T-helper 2 cell treated with Interferon-gamma antibody and Interleukin-4, amounts not matched to agents 5 μg/mL and 100 μg/mL, for 36 hours (primary cell): ENCODE results near the gene CSPG4.
A peak's percentile ranks its signal among the peaks of the same experiment; 100 is the strongest.

ENCODE experiments used
- DNase-seq: peaks from one replicate; pipeline ENCODE4 v3.0.0; 2021; ENCODE audit warnings: low spot score
- H3K27ac Mint-ChIP-seq: one replicate; pipeline ENCODE4 v1.8.0; 2021; ENCODE audit warnings: mild to moderate bottlenecking, mixed read lengths
- H3K27me3 Mint-ChIP-seq: one replicate; pipeline ENCODE4 v1.8.0; 2021; ENCODE audit warnings: low read depth, mixed read lengths
- H3K36me3 Mint-ChIP-seq: one replicate; pipeline ENCODE4 v1.8.0; 2021; ENCODE audit warnings: low read depth, mixed read lengths
- H3K4me1 Mint-ChIP-seq: one replicate; pipeline ENCODE4 v1.8.0; 2021; ENCODE audit warnings: low read depth, mixed read lengths
- H3K4me3 Mint-ChIP-seq: one replicate; pipeline ENCODE4 v1.8.0; 2022; ENCODE audit warnings: mild to moderate bottlenecking, moderate library complexity, mixed read lengths
- H3K9me3 Mint-ChIP-seq: one replicate; pipeline ENCODE4 v1.8.0; 2021; ENCODE audit warnings: mixed read lengths

The CSPG4 gene

DNA sequence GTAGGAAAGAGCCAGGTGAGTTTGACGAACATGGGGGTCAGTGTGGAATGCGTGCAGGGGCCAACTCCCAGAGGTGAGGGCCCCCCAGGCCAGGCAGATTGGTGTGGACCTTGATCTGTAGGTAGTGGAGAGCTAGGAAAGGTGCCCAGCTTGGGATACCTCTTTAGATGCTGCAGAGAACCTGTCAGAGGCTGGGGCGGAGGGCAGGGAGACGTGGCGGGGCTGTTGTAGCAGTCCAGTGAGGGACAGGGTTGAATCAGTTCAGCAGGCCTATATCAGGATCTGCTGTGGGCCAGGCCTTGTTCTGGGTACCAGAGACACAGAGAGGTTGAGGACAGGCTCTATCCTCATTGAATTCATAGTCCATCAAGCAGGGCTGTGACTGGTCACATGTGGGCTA, 56.3 kb downstream of the CSPG4 start:
- Mint-ChIP-seq H3K4me1 (peaks cover 6% of the 10 kb centered on the region), H3K36me3 (no peaks in the 10 kb centered on the region), H3K4me3 (no peak overlapping the region), H3K27ac (no peak overlapping the region), H3K27me3 (no peaks in the 10 kb centered on the region), H3K9me3 (no peaks in the 10 kb centered on the region)
- DNase-seq = no peak

DNA sequence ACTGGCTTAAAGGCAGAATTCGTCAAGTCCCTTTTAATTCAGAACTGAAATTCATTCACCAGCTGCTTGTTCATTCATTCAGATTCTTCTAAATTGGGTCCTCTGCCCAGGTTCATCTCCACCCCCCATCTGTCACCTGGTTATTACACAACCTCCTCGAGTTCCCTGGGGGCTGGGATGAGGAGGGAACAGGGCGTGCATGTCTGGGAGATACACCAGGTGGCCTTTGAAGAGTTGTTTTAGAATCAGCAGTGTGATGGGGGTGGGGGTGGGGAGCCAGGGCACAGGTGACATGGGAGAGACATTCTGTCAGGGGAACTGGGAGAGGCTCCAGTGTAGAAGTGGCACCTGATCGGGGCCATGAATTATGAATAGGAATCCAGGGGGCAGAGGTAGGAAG, 56.7 kb downstream of the CSPG4 start:
- Mint-ChIP-seq H3K4me1 (peaks cover 10% of the 10 kb centered on the region), H3K36me3 (no peaks in the 10 kb centered on the region), H3K4me3 (no peak overlapping the region), H3K27ac (no peak overlapping the region), H3K27me3 (no peaks in the 10 kb centered on the region), H3K9me3 (no peaks in the 10 kb centered on the region)
- DNase-seq = no peak

DNA sequence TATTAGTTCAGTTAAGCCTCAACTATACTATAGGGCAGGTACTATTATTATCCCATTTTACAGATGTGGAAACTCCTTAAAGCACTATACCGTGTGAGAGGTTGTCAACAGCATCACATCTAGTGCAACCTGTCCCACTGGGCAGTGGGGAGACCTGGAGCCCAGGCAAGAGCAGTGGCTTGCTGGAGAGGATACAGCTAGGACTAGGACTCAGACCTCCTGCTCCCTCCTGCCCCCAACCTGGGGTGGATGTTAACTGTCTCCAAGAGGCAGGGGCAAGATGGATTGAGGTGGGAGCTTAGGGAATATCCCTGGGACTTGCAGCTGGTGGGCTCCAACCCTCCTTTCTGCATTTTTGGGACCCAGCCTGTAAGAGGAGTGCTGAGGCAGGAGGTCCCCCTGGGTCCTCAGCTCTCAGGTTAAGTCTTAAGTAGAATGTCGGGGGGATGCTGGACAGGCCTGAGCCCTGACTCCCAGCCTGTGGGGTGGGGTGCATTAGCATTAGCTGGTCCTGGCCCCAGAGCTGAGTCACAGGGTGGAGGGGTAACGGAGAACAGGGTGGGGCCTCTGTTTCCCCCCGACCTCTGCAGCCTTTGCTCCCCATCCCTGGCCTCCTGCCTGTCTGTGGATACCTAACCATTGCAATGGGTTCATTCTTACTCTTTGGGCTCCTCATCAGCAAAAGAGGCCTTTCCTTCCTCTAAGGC, 58.3 kb downstream of the CSPG4 start:
- Mint-ChIP-seq H3K4me1 (peaks cover 12% of the 10 kb centered on the region), H3K36me3 (no peaks in the 10 kb centered on the region), H3K9me3 (no peaks in the 10 kb centered on the region), H3K27ac (no peak overlapping the region), H3K27me3 (no peaks in the 10 kb centered on the region), H3K4me3 (no peak overlapping the region)
- no peak for DNase-seq

DNA sequence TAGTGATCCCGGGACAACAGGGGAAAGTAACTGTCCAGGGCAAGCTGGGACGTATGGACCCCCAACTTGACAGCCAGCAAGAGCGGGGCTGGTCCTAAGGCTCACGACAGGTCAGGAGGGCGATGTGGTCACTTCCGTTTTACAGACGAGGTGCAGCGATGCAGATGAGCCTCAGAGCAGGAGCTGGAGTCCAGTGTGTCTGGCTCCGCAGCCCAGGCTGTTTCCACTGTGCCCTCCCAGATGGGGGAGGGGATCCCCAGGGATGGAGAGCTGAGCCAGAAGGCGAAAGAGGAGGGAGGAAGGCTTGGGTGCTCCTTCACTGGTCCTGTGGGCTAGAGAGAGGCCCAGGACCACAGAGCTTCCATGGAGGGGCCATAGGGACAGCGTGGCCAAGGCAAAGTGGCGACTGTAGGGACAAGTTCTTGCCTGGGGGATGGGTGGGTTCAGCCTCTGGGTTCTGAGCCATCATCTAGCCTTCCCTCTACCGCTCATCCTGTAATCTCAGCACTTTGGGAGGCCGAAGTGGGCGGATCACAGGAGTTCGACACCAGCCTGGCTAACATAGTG, 59.2 kb downstream of the CSPG4 start:
- peaks cover 2% of the 10 kb centered on the region for H3K27me3 Mint-ChIP-seq
- no peak for DNase-seq
- H3K9me3 Mint-ChIP-seq = no peaks in the 10 kb centered on the region
- H3K4me3 Mint-ChIP-seq = no peak overlapping the region
- H3K27ac Mint-ChIP-seq = no peak overlapping the region
- no peaks in the 10 kb centered on the region for H3K36me3 Mint-ChIP-seq
- H3K4me1 Mint-ChIP-seq = peaks cover 12% of the 10 kb centered on the region

DNA sequence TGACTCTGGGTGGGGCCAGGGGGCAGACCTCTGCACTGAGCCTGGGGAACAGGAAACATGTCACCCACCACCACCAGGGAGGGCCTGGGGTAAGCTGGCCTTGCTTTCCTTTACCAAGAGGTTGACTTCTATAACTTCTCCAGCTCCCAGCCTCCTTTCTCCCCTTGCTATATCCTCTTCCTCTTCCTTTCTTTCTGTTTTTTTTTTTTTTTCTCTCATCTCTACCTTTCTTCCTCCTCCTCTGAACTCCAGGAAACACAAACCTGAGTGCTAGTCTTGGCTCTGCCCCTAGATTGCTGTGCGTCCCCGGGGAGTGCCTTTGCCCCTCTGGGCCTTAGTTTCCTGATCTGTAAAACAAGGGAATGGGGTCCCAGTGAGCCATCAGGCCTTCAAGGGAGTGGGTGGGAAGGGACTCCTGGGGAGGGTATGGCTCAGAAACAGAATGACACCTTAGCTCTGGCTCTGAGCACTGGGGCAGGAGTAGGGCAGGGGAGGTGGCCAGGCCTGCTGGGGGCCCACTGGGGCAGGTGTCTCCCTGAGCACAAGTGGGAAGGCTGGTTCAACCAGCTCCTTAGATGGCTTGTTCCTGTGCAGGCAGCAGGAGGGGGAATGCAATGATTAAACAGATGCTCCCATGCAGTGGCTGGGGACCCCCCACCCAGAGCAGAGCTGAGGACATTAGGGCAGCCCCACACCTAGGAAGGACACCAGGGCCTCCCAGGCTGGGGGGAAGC, 60.7 kb downstream of the CSPG4 start:
- H3K4me3 Mint-ChIP-seq = peak overlapping the region; percentile 34
- H3K27ac Mint-ChIP-seq = peak overlapping the region; percentile 72
- H3K4me1 Mint-ChIP-seq = peaks cover 14% of the 10 kb centered on the region
- H3K9me3 Mint-ChIP-seq = no peaks in the 10 kb centered on the region
- no peak for DNase-seq
- no peaks in the 10 kb centered on the region for H3K36me3 Mint-ChIP-seq
- peaks cover 7% of the 10 kb centered on the region for H3K27me3 Mint-ChIP-seq

DNA sequence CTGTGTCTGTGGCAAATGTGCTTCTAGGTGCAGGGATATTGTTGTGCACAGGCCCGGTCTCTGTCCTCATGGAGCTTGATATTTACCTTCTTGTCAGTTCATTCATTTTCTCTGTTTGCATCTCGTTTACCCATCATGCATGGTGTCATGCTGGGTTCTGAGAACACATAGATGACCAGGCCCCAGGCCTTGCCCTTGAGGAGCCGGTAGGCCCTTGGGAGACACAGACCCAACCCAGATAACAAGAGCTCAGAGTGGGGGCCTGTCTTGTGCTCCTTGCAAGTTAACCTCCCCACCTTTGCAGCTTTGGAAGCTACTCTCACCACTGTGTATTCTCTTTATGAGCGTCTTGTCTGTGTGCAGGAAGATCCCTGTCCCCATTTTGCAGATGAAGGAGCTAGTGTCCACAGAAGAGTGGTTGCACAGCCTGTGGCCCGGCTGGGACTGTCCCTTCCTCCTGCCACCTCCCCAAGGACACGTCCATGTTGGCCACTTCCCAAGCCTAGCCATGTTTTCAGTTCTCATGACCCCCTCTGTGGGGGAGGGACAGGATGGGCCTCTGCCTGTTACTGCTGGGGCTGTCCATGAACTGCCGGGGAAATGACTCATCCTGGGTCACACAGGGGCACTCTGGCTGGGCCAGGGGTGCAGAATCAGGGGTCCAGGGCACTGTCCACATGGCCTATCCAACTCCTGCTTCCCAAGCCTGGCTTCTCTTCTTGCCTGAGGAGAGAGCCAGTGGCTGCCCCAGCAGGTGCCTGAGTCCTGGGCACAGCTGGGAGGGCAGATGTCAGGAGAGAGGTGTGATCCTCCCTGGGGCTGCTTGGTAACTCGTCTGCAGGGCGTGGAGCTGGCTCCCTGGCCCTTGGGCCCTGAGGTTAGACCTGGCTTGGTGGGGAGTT, 61.5 kb downstream of the CSPG4 start:
- DNase-seq = no peak
- no peaks in the 10 kb centered on the region for H3K9me3 Mint-ChIP-seq
- peaks cover 12% of the 10 kb centered on the region for H3K27me3 Mint-ChIP-seq
- H3K27ac Mint-ChIP-seq = peak overlapping the region; percentile 28
- no peak overlapping the region for H3K4me3 Mint-ChIP-seq
- peaks cover 19% of the 10 kb centered on the region for H3K4me1 Mint-ChIP-seq
- H3K36me3 Mint-ChIP-seq = no peaks in the 10 kb centered on the region

DNA sequence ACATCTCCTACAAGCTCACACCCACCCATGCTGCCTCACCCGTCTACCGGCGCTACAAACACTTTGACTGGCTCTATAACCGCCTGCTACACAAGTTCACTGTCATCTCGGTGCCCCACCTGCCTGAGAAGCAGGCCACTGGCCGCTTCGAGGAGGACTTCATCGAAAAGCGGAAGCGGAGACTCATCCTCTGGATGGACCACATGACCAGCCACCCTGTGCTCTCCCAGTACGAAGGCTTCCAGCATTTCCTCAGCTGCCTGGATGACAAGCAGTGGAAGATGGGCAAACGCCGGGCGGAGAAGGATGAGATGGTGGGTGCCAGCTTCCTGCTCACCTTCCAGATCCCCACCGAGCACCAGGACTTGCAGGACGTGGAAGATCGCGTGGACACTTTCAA, 62.8 kb downstream of the CSPG4 start:
- Mint-ChIP-seq H3K4me3 (peak overlapping the region; percentile 44), H3K36me3 (no peaks in the 10 kb centered on the region), H3K9me3 (no peaks in the 10 kb centered on the region), H3K27ac (no peak overlapping the region), H3K4me1 (peaks cover 19% of the 10 kb centered on the region), H3K27me3 (peaks cover 12% of the 10 kb centered on the region)
- DNase-seq = no peak

DNA sequence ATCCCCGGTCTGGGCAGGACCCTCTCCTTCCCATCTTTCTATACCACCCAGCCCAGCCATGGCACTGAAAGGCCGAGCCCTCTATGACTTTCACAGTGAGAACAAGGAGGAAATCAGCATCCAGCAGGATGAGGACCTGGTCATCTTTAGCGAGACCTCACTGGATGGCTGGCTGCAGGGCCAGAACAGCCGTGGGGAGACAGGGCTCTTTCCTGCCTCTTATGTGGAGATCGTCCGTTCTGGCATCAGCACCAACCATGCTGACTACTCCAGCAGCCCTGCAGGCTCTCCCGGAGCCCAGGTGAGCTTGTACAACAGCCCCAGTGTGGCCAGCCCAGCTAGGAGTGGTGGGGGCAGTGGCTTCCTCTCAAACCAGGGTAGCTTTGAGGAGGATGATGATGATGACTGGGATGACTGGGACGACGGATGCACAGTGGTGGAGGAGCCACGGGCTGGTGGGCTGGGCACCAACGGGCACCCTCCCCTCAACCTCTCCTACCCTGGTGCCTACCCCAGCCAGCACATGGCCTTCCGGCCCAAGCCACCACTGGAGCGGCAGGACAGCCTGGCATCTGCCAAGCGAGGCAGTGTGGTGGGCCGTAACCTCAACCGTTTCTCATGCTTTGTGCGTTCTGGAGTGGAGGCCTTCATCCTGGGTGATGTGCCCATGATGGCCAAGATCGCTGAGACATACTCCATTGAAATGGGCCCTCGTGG, 63.4 kb downstream of the CSPG4 start:
- Mint-ChIP-seq H3K9me3 (no peaks in the 10 kb centered on the region), H3K4me1 (peaks cover 19% of the 10 kb centered on the region), H3K27me3 (peaks cover 12% of the 10 kb centered on the region), H3K27ac (no peak overlapping the region), H3K36me3 (no peaks in the 10 kb centered on the region), H3K4me3 (peak overlapping the region; percentile 72)
- no peak for DNase-seq

DNA sequence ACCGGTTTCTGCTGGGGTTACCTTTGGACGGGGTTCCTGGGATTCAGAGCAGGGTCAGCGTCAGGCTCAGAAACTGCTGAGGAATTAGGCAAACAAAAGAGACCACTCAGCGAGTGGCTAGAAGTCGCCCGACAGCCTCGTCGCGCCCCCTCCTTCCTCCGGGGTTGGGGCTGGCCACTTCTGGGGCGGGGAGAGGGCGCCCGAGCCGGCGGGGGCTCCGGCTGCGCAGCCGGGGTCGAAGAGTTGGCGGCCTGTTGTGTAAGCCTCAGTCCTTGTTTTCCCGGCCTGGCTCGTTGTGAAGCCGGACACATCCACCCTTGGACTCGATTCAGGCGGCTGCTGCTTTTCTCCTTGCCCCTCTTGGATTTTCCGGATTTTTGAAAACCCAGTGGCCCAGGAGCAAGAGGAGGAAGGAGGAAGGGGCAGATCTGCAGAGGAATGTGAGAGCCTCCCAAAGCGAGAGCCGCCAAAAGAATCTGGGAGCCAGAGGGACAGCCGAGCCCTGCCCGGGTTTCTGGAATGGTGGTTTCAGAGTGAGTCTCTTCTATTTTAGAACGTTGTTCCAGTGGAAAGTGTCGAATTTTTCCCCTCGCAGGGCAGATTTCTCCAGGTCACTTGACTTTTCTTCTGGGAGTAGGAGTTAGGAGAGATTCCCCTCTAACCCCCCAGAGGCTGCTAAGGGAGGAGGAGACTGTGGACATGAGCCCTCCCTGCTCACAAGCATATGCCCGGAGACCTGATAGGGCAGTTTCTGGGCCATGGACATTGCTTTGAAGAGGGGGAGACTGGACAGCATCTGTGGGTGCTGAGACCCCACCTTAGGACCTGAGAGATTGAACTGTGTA, 64.3 kb downstream of the CSPG4 start:
- no peaks in the 10 kb centered on the region for H3K9me3 Mint-ChIP-seq
- H3K4me3 Mint-ChIP-seq = peak overlapping the region; percentile 72
- H3K27me3 Mint-ChIP-seq = peaks cover 12% of the 10 kb centered on the region
- H3K4me1 Mint-ChIP-seq = peaks cover 19% of the 10 kb centered on the region
- H3K36me3 Mint-ChIP-seq = no peaks in the 10 kb centered on the region
- H3K27ac Mint-ChIP-seq = no peak overlapping the region
- no peak for DNase-seq

DNA sequence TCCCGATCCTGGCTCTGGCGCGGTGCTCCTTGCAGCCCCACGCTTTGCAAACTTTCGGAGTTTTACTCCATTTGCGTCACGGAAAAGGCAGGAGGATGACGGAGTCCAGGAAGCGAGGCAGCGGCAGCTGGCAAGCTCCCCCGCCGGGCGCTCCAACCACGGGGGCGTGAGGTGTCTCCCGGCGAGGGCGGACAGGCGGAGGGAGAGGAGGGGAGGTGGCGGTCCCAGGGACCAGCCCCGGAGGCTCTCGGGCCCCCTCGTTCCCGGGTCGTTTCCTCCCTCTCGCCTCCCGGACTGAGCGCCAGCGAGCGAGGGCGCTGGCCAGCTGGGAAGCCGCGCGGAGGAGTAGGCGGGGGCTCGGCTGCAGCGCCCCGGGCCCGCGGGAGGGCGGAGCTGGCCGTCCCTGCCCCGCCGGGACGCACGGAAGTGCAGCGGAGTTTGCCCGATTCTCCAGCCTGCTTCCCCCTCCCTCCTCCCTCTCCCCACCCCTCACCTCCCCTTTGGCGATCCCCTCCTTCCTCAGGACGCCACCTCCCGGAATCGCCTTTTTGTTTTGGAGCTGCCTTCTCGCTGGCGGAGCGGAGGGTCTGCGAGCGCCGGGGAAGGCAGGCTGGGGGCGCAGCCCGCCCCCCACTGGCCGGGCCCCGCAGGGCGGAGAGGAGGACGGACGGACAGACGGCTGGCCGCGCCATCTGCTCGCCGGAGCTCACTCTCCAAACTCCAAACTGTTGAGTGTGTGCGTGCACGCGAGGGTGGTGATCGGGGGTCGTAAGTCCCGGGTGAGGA, 65.1 kb downstream of the CSPG4 start, which contains the start of gene SNX33:
Gene SNX33 (plus strand): TSS at position 543 of the 786 bp plus-strand sequence. CDS start 1,191 bp downstream, outside the sequence.
- DNase-seq = peak; percentile 65
- Mint-ChIP-seq H3K4me1 (peaks cover 19% of the 10 kb centered on the region), H3K4me3 (peak within 1 kb of the TSS; percentile 84), H3K27ac (peak within 1 kb of the TSS; percentile 54), H3K9me3 (no peaks in the 10 kb centered on the region), H3K36me3 (no peaks in the 10 kb centered on the region), H3K27me3 (peaks cover 12% of the 10 kb centered on the region)

DNA sequence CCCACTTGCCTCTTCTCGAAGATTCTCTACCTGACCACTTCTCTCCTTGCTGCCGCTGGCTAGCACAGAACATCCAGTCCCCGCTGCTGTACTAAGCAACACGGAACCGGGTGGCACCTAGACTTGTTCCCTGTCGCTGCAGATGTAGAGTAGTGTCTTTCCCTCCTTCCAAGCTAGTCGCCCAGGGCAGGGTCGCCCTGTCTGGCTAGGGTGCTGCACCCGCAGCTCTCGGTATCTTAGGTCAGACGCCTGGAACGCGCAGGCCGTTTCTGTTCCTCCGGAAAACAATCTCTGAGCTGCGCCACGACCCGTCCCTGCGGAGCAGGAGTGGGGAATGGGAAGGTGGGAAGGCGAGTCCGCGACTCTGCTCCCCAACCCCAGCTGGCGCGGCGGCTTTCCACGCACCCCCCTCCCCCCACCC, 65.7 kb downstream of the CSPG4 start:
- Mint-ChIP-seq H3K4me3 (peak overlapping the region; percentile 84), H3K36me3 (no peaks in the 10 kb centered on the region), H3K4me1 (peaks cover 18% of the 10 kb centered on the region), H3K27me3 (peaks cover 12% of the 10 kb centered on the region), H3K27ac (peak overlapping the region; percentile 54), H3K9me3 (no peaks in the 10 kb centered on the region)
- DNase-seq = no peak
